ENCODE results near the gene NAPSA. TPM values are rescaled to one million over a fixed set of nuclear protein-coding genes. Genes with fewer than 3 reads are reported as not detected.

Gene NAPSA
- total and polyA plus RNA-seq, 2 of the 8 experiments (the other 6 are each of a cell fraction or from before 2014, with no cell fraction given) = 0.71 to 0.73 TPM

DNA sequence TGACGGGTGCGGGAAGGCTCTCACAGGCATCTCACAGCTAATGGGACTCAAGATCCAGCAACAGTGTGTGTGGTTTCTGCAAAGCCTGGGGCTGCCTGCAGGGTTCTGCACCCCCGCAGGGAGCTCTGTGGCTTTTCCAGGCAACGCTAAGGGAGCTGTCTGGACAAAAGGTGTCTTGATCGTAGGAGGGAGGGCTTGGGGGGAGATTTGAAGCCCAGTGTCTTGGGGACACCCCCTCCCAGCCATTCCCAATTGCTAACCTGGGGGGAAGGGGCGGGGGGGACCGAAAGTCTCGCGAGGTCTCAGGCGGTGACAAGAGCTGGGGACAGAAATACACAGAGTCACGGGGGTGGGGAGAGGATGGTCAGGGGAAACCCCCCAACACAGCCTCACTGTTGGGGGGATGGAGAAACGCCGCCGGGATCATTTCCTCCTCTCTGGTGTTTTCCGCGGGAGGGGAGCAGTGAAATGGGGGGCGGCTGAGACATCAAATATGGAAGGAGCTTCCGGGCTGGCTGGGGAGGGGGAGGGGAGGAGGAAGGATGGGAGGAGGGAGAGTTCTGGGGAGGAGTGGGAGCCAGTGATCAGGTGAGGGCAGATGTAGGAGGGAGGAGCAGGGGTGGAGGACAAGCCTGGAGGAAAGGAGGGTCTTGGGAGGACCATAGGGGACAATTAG, 49.5 kb downstream of the NAPSA start:
- H3K23ac ChIP-seq (ENCODE audit: insufficient read length) = no peak overlapping the region
- WGBS, 2 experiments (ENCODE audit: extremely low coverage in 1 of 2, insufficient coverage in 1 of 2, insufficient read length in 1 of 2, insufficient replicate concordance in 2 of 2, low coverage in 1 of 2, low lambda C conversion rate in 2 of 2, missing lambda C conversion rate in 1 of 2) = 2% methylated on average over 6 of the region's 18 CpGs; no CpG with 5 or more reads in 1 of the 2 experiments
- no peaks in the 10 kb centered on the region for H3K9me3 ChIP-seq (ENCODE audit: insufficient read depth in 2 of 2, low read depth in 1 of 2, low read length in 1 of 2)
- H3K23me2 ChIP-seq (ENCODE audit: low read depth, low read length) = peaks cover 22% of the 10 kb centered on the region
- H2BK120ac ChIP-seq (replicated peaks; ENCODE audit: low read depth, low read length) = no peak overlapping the region
- H4K5ac ChIP-seq (ENCODE audit: insufficient read length, low read depth, low read length) = peak overlapping the region; percentile 50
- POLR2A ChIA-PET (ENCODE audit: partially characterized antibody) = interaction anchor here (0.7 to 4.6 kb wide), 14 partner anchors 9 to 489 kb away, joined by 3 to 46 read pairs (median 4); partner anchors contain the start of genes KCNC3 and SPIB
- H2BK20ac ChIP-seq (ENCODE audit: low read length) = no peak overlapping the region
- peak overlapping the region; percentile 43 for H3K56ac ChIP-seq (replicated peaks; ENCODE audit: insufficient read length, low read depth, low read length)
- peak overlapping the region in 2 of 4 experiments; percentile 17 to 24; a peak in 2 of 7 replicates for H3K9ac ChIP-seq (replicated peaks in 1 of 4; ENCODE audit: extremely low read depth in 1 of 4, low read depth in 3 of 4, low read length in 3 of 4)
- H3K14ac ChIP-seq (ENCODE audit: insufficient read length) = no peak overlapping the region
- peaks cover 0 to 6% (median 0%) of the 10 kb centered on the region in 4 experiments; a peak in 1 of 8 replicates for H3K36me3 ChIP-seq (ENCODE audit: control insufficient read depth in 2 of 4, insufficient read depth in 4 of 4, low read length in 3 of 4)
- peak overlapping the region; percentile 43; the same call in 1 of the 2 replicates for H2BK12ac ChIP-seq (ENCODE audit: low read depth, low read length)
- H2AFZ ChIP-seq (ENCODE audit: low read length) = no peak overlapping the region
- H4K91ac ChIP-seq (replicated peaks; ENCODE audit: insufficient read length, low read length) = no peak overlapping the region
- H3K27me3 ChIP-seq (replicated peaks in 1 of 4; ENCODE audit: control insufficient read depth in 3 of 4, extremely low read depth in 1 of 4, insufficient read depth in 3 of 4, low read length in 3 of 4) = no peaks in the 10 kb centered on the region; a peak in 1 of 7 replicates
- H3K79me1 ChIP-seq (ENCODE audit: low read depth, low read length) = no peaks in the 10 kb centered on the region
- H3K4me2 ChIP-seq (ENCODE audit: insufficient read depth in 1 of 2, low read depth in 2 of 2, low read length in 2 of 2) = peak overlapping the region; percentile 66 to 98
- H3K27ac ChIP-seq (ENCODE audit: low read depth, low read length) = peak overlapping the region; percentile 56; the same call in 1 of the 2 replicates
- peaks cover 0 to 1% of the 10 kb centered on the region in 2 experiments for H4K20me1 ChIP-seq (replicated peaks in 1 of 2; ENCODE audit: control insufficient read depth in 1 of 2, insufficient read depth in 2 of 2, low read length in 2 of 2)
- peak overlapping the region; percentile 36 to 70 (median 44); a peak in 7 of 8 replicates for H3K4me3 ChIP-seq (ENCODE audit: extremely low read depth in 1 of 4, insufficient read depth in 2 of 4, low read depth in 3 of 4, low read length in 4 of 4)
- peak overlapping the region; percentile 71 for H3K18ac ChIP-seq (ENCODE audit: extremely low read depth, low read length)
- CTCF ChIA-PET (ENCODE audit: partially characterized antibody) = interaction anchor here (1.0 to 2.3 kb wide), 7 partner anchors 10 to 163 kb away, joined by 3 to 10 read pairs (median 4); partner anchors contain the start of gene KCNC3
- peaks cover 5 to 18% (median 9%) of the 10 kb centered on the region in 4 experiments for H3K4me1 ChIP-seq (replicated peaks in 1 of 4; ENCODE audit: control insufficient read depth in 3 of 4, insufficient read depth in 4 of 4, low read length in 3 of 4)
- H4K8ac ChIP-seq (ENCODE audit: extremely low read depth, insufficient read depth, low read length) = peak overlapping the region; percentile 90; the same call in 1 of the 2 replicates
- H2BK5ac ChIP-seq (ENCODE audit: low read depth, low read length) = peak overlapping the region; percentile 79
- no peak overlapping the region for H2BK15ac ChIP-seq (ENCODE audit: low read length)
- H3K79me2 ChIP-seq (ENCODE audit: control insufficient read depth in 1 of 2, insufficient read depth in 2 of 2, low read length in 2 of 2) = no peaks in the 10 kb centered on the region
- DNase-seq (ENCODE audit: low read depth in 1 of 2, low spot score in 2 of 2) (peak in 1 of 2 experiments; percentile 83), FAIRE-seq (peak; percentile 32)
- H2AK5ac ChIP-seq (ENCODE audit: low read depth, low read length) = no peak overlapping the region
- H3K4ac ChIP-seq (replicated peaks; ENCODE audit: insufficient read length, low read depth, low read length) = peak overlapping the region; percentile 19
- TF ChIP-seq EGR1 (IDR thresholded peaks at IDR 0.05; ENCODE audit: borderline replicate concordance, low read depth, low read length) (peak; percentile 53; the same call in 1 of the 2 replicates), PHF8 (conservative IDR thresholded peaks at IDR 0.05; ENCODE audit: low read depth, low read length) (no peak; the same call in 1 of the 2 replicates), EP300 (IDR thresholded peaks at IDR 0.05; ENCODE audit: borderline replicate concordance in 1 of 2, low read depth in 2 of 2, low read length in 2 of 2) (no peak), KDM1A (IDR thresholded peaks at IDR 0.05; ENCODE audit: borderline replicate concordance, low read length) (peak; percentile 90; the same call in 1 of the 2 replicates), KDM5A (IDR thresholded peaks at IDR 0.05; ENCODE audit: low read length) (no peak), RNF2 (IDR thresholded peaks at IDR 0.05; ENCODE audit: borderline replicate concordance, low read depth, low read length, missing control alignments, poor library complexity, severe bottlenecking) (no peak), HDAC2 (IDR thresholded peaks at IDR 0.05; ENCODE audit: borderline replicate concordance in 1 of 2, low read depth in 2 of 2, low read length in 2 of 2) (peak in 1 of 2 experiments; percentile 34; a peak in 1 of 4 replicates), TAF1 (IDR thresholded peaks at IDR 0.05; ENCODE audit: low read depth, low read length) (peak; percentile 44; the same call in 1 of the 2 replicates)
- TF ChIP-seq, protein P1, sequence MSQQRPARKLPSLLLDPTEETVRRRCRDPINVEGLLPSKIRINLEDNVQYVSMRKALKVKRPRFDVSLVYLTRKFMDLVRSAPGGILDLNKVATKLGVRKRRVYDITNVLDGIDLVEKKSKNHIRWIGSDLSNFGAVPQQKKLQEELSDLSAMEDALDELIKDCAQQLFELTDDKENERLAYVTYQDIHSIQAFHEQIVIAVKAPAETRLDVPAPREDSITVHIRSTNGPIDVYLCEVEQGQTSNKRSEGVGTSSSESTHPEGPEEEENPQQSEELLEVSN (IDR thresholded peaks at IDR 0.05) = no peak

Data from H1 (cell line).